Esophagus (tissue), 2 donors: Measurements from ENCODE around the gene G0S2. TPM values are rescaled to one million over a fixed set of nuclear protein-coding genes. Genes with fewer than 3 reads are reported as not detected.
A peak's percentile ranks its signal among the peaks of the same experiment; 100 is the strongest.

ENCODE experiments used
- H3K27ac ChIP-seq, 2 donors: one replicate each; pipeline ENCODE4 v1.5.1; 2013; ENCODE audit warnings: low read depth in 2 of 2, mild to moderate bottlenecking in 2 of 2, inconsistent platforms in 1 of 2, low read length in 1 of 2, moderate library complexity in 1 of 2
- H3K27me3 ChIP-seq, 2 donors: one replicate each; pipeline ENCODE4 v1.6.1; 2013; ENCODE audit warnings: low read length in 2 of 2, control low read depth in 1 of 2, mild to moderate bottlenecking in 1 of 2; ENCODE audit not compliant: insufficient read depth in 2 of 2, control insufficient read depth in 1 of 2
- H3K36me3 ChIP-seq, 2 donors: one replicate each; pipeline ENCODE4 v1.6.1; 2013; ENCODE audit warnings: low read length in 1 of 2; ENCODE audit not compliant: control insufficient read depth in 2 of 2, insufficient read depth in 2 of 2
- H3K4me1 ChIP-seq, 2 donors: one replicate each; pipeline ENCODE4 v1.6.1; 2013; ENCODE audit warnings: low read length in 1 of 2; ENCODE audit not compliant: control insufficient read depth in 2 of 2, insufficient read depth in 2 of 2
- H3K4me3 ChIP-seq, 2 donors: one replicate each; pipeline ENCODE4 v1.5.1; 2013; ENCODE audit warnings: low read length in 2 of 2, mild to moderate bottlenecking in 2 of 2, low read depth in 1 of 2, moderate library complexity in 1 of 2
- H3K9me3 ChIP-seq, 2 donors: one replicate each; pipeline ENCODE4 v1.6.1; 2013; ENCODE audit warnings: mild to moderate bottlenecking in 2 of 2, low read depth in 1 of 2, low read length in 1 of 2, moderate library complexity in 1 of 2; ENCODE audit not compliant: control insufficient read depth in 2 of 2, insufficient read depth in 1 of 2
- WGBS, 2 donors: extraction: QIAGEN DNeasy Blood & Tissue Kit; methylation state at CpG; one replicate each; pipeline ENCODE4 v1.1.7; 2013; 5-methylcytosine and 5-hydroxymethylcytosine counted together
- polyA plus RNA-seq, 2 donors: library from polyadenylated mRNA; stranded (reverse); fragments of 200-250 nt; gene quantifications; one replicate each; pipeline ENCODE4 v1.2.3, GENCODE V29; 2013
- donor health status: healthy with polysubstance abuse.
- donor health status: Bipolar disorder and iron deficiency.

Gene G0S2
- polyA plus RNA-seq, 2 donors = 5.1 to 10.5 TPM

DNA sequence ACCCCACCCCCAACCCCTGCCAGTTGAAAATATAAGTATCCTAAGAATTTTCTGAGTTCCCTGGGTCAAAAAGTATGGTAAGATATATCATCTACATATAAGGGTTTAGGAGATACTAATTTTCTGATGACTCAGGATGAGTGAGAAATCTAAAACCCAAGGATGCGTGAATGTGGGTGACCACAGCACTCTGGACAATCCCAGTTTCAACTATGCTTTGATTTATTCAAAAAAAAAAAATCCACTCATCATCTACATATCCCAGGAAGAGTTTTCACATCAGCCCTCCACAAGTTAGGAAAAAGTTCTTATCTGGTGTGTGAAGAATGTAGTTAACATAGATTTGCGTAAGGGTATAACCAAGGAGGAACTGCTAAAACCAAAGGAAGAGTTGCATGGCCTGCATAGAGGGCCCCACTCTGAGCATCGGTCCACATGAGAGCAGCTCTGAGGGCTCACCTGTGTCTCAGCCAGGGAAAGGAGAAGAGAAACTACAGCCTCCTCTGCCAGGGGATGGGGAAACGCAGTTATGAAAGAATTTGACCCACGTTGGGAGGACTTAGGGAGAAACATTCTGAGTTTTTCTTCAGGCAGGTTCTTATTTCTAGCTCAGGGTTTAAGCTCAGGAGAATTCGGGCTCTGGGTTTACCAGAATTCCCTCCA is 41.7 kb upstream of the G0S2 start:
- 86 to 87% methylated on average over 6 of the region's 6 CpGs for WGBS, 2 donors
- Histone ChIP-seq H3K4me3 (no peak overlapping the region), H3K36me3 (peaks cover 0 to 2% of the 10 kb centered on the region in 2 donors)

GRCh38 chr1:209634005-209634737 is 41.0 kb upstream of the G0S2 start:
- WGBS, 2 donors = 83 to 84% methylated on average over 20 of the region's 20 CpGs
- H3K36me3 ChIP-seq = peaks cover 0 to 2% of the 10 kb centered on the region in 2 donors
- H3K27ac ChIP-seq = no peak overlapping the region
- H3K9me3 ChIP-seq = no peaks in the 10 kb centered on the region
- no peaks in the 10 kb centered on the region for H3K27me3 ChIP-seq
- peaks cover 4 to 5% of the 10 kb centered on the region in 2 donors for H3K4me1 ChIP-seq
- no peak overlapping the region for H3K4me3 ChIP-seq

More for the DNA sequence above, 41.7 kb upstream of the G0S2 start:
- Histone ChIP-seq H3K27ac (no peak overlapping the region), H3K4me1 (peaks cover 4 to 5% of the 10 kb centered on the region in 2 donors), H3K27me3 (no peaks in the 10 kb centered on the region), H3K9me3 (no peaks in the 10 kb centered on the region)

DNA sequence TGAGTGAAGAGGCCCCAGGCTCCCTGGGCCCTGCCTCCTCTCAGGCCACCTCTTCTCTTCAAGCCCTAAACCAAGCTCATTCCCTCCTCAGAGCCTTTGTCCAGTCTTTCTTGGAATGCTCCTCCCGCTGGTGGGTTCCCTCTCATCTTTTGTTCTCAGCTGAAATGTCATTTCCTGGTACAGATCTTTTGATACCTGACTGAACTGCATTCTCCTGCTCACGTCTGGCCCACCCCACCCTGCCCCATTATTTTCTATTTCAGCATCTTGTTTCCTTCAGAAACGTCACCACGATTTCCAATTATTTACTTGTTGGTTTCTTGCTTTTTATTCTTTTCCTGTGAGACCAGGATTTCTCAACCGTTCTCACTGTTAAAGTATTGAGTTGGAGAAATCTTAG is 39.4 kb upstream of the G0S2 start:
- Histone ChIP-seq H3K9me3 (no peaks in the 10 kb centered on the region), H3K36me3 (peaks cover 0 to 2% of the 10 kb centered on the region in 2 donors), H3K4me1 (peaks cover 3 to 4% of the 10 kb centered on the region in 2 donors), H3K27me3 (no peaks in the 10 kb centered on the region), H3K4me3 (no peak overlapping the region), H3K27ac (no peak overlapping the region)
- 81 to 84% methylated on average over 5 of the region's 5 CpGs for whole genome bisulfite sequencing, 2 donors

DNA sequence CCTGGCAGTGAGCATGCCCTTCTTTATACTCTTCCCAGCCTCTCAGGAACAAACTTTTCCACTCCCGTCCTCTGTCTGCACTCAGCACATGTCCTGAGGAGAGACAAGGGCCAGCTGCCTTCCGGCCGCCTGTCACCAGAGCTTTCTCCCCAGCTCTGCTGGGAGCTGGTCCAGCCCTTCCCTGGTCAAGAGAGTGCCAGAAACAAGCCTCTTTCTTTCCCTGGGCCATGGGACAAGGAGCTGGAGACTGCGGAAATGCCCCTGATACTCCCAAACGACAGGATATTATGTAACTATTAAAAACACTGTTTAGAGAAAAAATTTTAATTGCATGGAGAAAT is 33.4 kb upstream of the G0S2 start:
- WGBS, 2 donors = 46 to 49% methylated on average over 5 of the region's 5 CpGs
- H3K4me1 ChIP-seq = peaks cover 4 to 6% of the 10 kb centered on the region in 2 donors
- H3K27ac ChIP-seq = peak overlapping the region; percentile 58 to 65
- no peaks in the 10 kb centered on the region for H3K36me3 ChIP-seq
- no peaks in the 10 kb centered on the region for H3K9me3 ChIP-seq
- no peaks in the 10 kb centered on the region for H3K27me3 ChIP-seq
- no peak overlapping the region for H3K4me3 ChIP-seq

GRCh38 chr1:209642816-209643215 is 32.4 kb upstream of the G0S2 start:
- 15 to 24% methylated on average over 3 of the region's 3 CpGs for WGBS, 2 donors
- Histone ChIP-seq H3K27me3 (no peaks in the 10 kb centered on the region), H3K27ac (peak overlapping the region in 1 of 2 donors; percentile 61), H3K36me3 (no peaks in the 10 kb centered on the region), H3K4me3 (no peak overlapping the region), H3K9me3 (no peaks in the 10 kb centered on the region), H3K4me1 (peaks cover 6% of the 10 kb centered on the region in 2 donors)

- H3K4me1 ChIP-seq = peaks cover 6% of the 10 kb centered on the region in 2 donors
- H3K27me3 ChIP-seq = no peaks in the 10 kb centered on the region
- no peaks in the 10 kb centered on the region for H3K9me3 ChIP-seq
- no peak overlapping the region for H3K4me3 ChIP-seq
- peak overlapping the region; percentile 61 to 74 for H3K27ac ChIP-seq
- H3K36me3 ChIP-seq = no peaks in the 10 kb centered on the region
- WGBS, 2 donors = 16 to 26% methylated on average over 2 of the region's 2 CpGs
These were observed 31.8 kb upstream of the G0S2 start for GRCh38 chr1:209643285-209644020.

GRCh38 chr1:209645574-209646452 is 29.4 kb upstream of the G0S2 start:
- WGBS, 2 donors = 65 to 69% methylated on average over 16 of the region's 16 CpGs
- Histone ChIP-seq H3K27me3 (no peaks in the 10 kb centered on the region), H3K4me1 (peaks cover 8 to 15% of the 10 kb centered on the region in 2 donors), H3K9me3 (no peaks in the 10 kb centered on the region), H3K36me3 (no peaks in the 10 kb centered on the region), H3K27ac (no peak overlapping the region), H3K4me3 (no peak overlapping the region)

GRCh38 chr1:209646558-209646957 is 28.7 kb upstream of the G0S2 start:
- H3K4me3 ChIP-seq = no peak overlapping the region
- WGBS, 2 donors = 90 to 91% methylated on average over 5 of the region's 5 CpGs
- no peaks in the 10 kb centered on the region for H3K36me3 ChIP-seq
- H3K27me3 ChIP-seq = no peaks in the 10 kb centered on the region
- peaks cover 8 to 18% of the 10 kb centered on the region in 2 donors for H3K4me1 ChIP-seq
- H3K27ac ChIP-seq = no peak overlapping the region
- peaks cover 0 to under 1% of the 10 kb centered on the region in 2 donors for H3K9me3 ChIP-seq

DNA sequence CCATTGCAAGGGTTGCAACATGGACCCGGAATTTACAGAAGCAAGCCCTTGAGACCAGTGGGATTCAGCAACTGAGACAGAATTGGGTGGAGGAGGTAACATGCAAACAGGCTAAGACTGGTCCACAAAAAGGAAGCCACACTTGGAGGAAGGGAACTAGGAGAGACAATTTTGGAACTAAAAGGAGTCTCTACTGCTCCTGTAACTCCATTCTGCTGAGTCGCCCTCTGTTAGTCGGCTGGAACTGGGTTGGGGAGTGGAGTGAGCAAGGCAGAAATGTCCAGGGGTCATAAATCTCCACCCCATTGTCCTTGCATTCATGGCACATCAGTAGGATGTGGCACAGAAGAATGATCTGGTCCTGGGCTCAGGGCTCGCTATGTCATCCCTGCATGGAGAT is 28.1 kb upstream of the G0S2 start:
- Histone ChIP-seq H3K9me3 (peaks cover 0 to 2% of the 10 kb centered on the region in 2 donors), H3K36me3 (no peaks in the 10 kb centered on the region), H3K27ac (no peak overlapping the region), H3K27me3 (no peaks in the 10 kb centered on the region), H3K4me1 (peaks cover 8 to 19% of the 10 kb centered on the region in 2 donors), H3K4me3 (no peak overlapping the region)
- 69 to 78% methylated on average over 4 of the region's 4 CpGs for WGBS, 2 donors
